ENCODE data around the gene TADA1. TPM values are rescaled to one million over a fixed set of nuclear protein-coding genes. Genes with fewer than 3 reads are reported as not detected.
A peak's percentile ranks its signal among the peaks of the same experiment; 100 is the strongest.
"Not testable (repeated sequence)": the region's sequence is repeated elsewhere in the genome, so short reads cannot be mapped to it uniquely, and the experiment has no call there.

The TADA1 gene
- total RNA-seq, 3 donors from 2014 or later = 6.9 to 18.7 (median 14.1) TPM

- Histone ChIP-seq H3K9me3 (no peaks in the 10 kb centered on the region), H3K27me3 (no peaks in the 10 kb centered on the region), H3K27ac (peak overlapping the region; percentile 92 to 97), H3K4me3 (peak overlapping the region; percentile 60 to 83 (median 75)), H3K4me1 (peaks cover 3 to 21% of the 10 kb centered on the region in 2 donors), H3K36me3 (no peaks in the 10 kb centered on the region)
- intact Hi-C loops (cut with DNase I; ENCODE audit: low total_unique reads) = no loop called here
- no peak for DNase-seq (ENCODE audit: low spot score in 2 of 2)
- no peak for TF ChIP-seq POLR2AphosphoS5 (IDR thresholded peaks at IDR 0.05)
- no peak for TF ChIP-seq POLR2A (IDR thresholded peaks at IDR 0.05)
- no peak for TF ChIP-seq CTCF (IDR thresholded peaks at IDR 0.05)
Measured at GRCh38 chr1:166840309-166841274, 35.5 kb downstream of the TADA1 start.

- intact Hi-C loops (cut with DNase I; ENCODE audit: low total_unique reads) = no loop called here
- no peaks in the 10 kb centered on the region for H3K36me3 ChIP-seq
- H3K27me3 ChIP-seq = no peaks in the 10 kb centered on the region
- TF ChIP-seq POLR2AphosphoS5 (IDR thresholded peaks at IDR 0.05) (no peak), CTCF (IDR thresholded peaks at IDR 0.05) (peak in 1 of 3 donors; percentile 7)
- peak overlapping the region; percentile 92 to 97 for H3K27ac ChIP-seq
- H3K4me1 ChIP-seq = peaks cover 3 to 21% of the 10 kb centered on the region in 2 donors
- peak overlapping the region; percentile 60 to 83 (median 75) for H3K4me3 ChIP-seq
- peak; percentile 36 to 60 for DNase-seq (ENCODE audit: low spot score in 2 of 2)
- no peaks in the 10 kb centered on the region for H3K9me3 ChIP-seq
Measured at GRCh38 chr1:166839600-166840308, 36.3 kb downstream of the TADA1 start.

GRCh38 chr1:166838766-166839599 is 37.1 kb downstream of the TADA1 start, which contains the start of gene POGK:
Gene POGK (plus strand): TSS chr1:166839475. CDS start chr1:166840957, 1,482 bp downstream.
- Histone ChIP-seq H3K4me1 (peaks cover 3 to 18% of the 10 kb centered on the region in 2 donors), H3K27ac (peak within 1 kb of the TSS; percentile 92 to 97), H3K36me3 (no peaks in the 10 kb centered on the region), H3K4me3 (peak within 1 kb of the TSS; percentile 60 to 83 (median 75)), H3K27me3 (no peaks in the 10 kb centered on the region), H3K9me3 (no peaks in the 10 kb centered on the region)
- intact Hi-C loops (cut with DNase I; ENCODE audit: low total_unique reads) = no loop called here
- peak; percentile 85 to 90 for DNase-seq (ENCODE audit: low spot score in 2 of 2)
- TF ChIP-seq POLR2A (IDR thresholded peaks at IDR 0.05) = no peak
- TF ChIP-seq CTCF (IDR thresholded peaks at IDR 0.05) = peak in 1 of 3 donors; percentile 9
- peak; percentile 72 to 84 (median 78) for TF ChIP-seq POLR2AphosphoS5 (IDR thresholded peaks at IDR 0.05)

GRCh38 chr1:166836733-166837132 is 39.3 kb downstream of the TADA1 start:
- no peak overlapping the region for H3K4me3 ChIP-seq
- no peak for TF ChIP-seq POLR2A (IDR thresholded peaks at IDR 0.05)
- TF ChIP-seq POLR2AphosphoS5 (IDR thresholded peaks at IDR 0.05) = no peak
- no peak for TF ChIP-seq CTCF (IDR thresholded peaks at IDR 0.05)
- intact Hi-C loops (cut with DNase I; ENCODE audit: low total_unique reads) = no loop called here
- peaks cover 3 to 7% of the 10 kb centered on the region in 2 donors for H3K4me1 ChIP-seq
- H3K9me3 ChIP-seq = no peaks in the 10 kb centered on the region
- no peak for DNase-seq (ENCODE audit: low spot score in 2 of 2)
- H3K27me3 ChIP-seq = no peaks in the 10 kb centered on the region
- H3K27ac ChIP-seq = no peak overlapping the region
- H3K36me3 ChIP-seq = no peaks in the 10 kb centered on the region

GRCh38 chr1:166829762-166830161 is 46.3 kb downstream of the TADA1 start:
- H3K36me3 ChIP-seq; H3K27ac ChIP-seq; H3K27me3 ChIP-seq; H3K4me1 ChIP-seq; DNase-seq (ENCODE audit: low spot score in 2 of 2); intact Hi-C loops (cut with DNase I; ENCODE audit: low total_unique reads); H3K4me3 ChIP-seq: not testable (repeated sequence)
- H3K9me3 ChIP-seq = peaks cover 17 to 21% of the 10 kb centered on the region in 2 donors

Data from breast epithelium (tissue), 4 donors.